HuH-7.5 (cell line): ENCODE results near the gene SIX5.
"Not testable (repeated sequence)": the region's sequence is repeated elsewhere in the genome, so short reads cannot be mapped to it uniquely, and the experiment has no call there.

Experiments
- DNase-seq: peaks from one replicate; pipeline ENCODE4 v3.0.0; 2011; ENCODE audit warnings: low spot score

Gene SIX5

DNA sequence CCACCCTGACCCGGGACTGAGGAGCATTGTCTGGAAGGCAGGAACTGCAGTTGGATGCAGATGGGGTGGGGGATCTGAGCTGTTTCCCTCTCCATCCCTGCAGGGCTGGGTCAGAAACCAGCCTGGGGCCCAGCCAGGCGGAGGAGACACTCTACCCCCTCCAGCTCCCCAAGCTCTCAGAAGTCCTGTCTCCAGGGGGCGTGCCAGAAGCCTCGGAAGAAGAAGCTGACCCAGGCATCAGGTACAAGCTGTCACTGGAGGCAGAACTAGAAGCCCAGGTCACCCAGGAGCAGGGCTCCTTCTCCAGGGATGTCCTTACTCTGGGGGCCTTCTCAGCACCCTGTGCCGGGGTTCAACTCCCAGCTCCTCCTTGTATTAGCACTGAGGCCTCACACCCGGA is 15.5 kb downstream of the SIX5 start:
- DNase-seq = no peak

DNA sequence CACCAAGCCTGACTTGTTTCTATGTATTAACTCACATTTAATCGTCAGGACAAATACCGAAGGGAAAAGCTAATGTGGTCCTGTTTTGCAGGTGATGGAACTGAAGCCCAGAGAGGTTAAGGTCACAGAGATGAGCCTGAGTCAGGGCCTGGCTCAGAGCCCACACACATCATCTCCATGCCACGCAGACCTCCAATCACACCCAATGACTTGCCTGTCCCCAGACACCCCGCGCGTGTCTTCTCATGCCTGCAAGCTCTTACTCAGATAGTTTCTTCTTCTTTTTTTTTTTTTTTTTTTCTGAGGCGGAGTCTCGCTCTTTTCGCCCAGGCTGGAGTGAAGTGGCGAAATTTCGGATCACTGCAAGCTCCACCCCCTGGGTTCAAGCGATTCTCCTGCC is 16.4 kb downstream of the SIX5 start:
- no peak for DNase-seq

DNA sequence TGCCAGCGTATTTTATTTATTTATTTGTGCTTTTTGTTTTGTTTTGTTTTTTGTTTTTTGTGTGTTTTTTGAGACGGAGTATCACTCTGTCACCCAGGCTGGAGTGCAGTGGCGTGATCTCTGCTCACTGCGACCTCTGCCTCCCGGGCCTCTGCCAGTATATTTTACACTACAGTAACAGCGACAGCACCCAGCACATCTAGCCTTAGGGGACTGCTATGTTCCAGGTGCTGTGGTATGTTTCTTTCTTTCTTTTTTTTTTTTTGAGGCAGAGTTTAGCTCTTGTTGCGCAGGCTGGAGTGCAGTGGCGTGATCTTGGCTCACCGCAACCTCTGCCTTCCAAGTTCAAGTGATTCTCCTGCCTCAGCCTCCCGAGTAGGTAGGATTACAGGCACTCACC is 17.6 kb downstream of the SIX5 start:
- DNase-seq = not testable (repeated sequence)

DNA sequence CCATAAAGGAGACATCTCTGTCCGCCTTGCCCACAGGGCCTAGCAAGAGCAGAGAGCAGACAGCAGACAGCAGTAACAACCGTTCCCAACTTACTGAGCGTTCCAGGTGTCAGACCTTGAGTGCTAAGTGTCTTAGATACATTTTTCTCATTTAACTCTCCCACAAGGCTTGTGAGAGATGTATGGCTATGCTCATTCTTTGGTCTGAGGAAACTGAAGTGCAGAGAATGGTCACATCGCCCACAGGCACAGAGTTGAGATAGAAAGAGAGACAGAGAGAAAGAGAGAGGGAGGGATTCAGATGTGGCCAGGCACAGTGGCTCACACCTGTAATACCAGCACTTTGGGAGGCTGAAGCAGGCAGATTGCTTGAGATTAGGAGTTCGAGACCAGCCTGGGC is 21.5 kb downstream of the SIX5 start:
- DNase-seq = no peak

DNA sequence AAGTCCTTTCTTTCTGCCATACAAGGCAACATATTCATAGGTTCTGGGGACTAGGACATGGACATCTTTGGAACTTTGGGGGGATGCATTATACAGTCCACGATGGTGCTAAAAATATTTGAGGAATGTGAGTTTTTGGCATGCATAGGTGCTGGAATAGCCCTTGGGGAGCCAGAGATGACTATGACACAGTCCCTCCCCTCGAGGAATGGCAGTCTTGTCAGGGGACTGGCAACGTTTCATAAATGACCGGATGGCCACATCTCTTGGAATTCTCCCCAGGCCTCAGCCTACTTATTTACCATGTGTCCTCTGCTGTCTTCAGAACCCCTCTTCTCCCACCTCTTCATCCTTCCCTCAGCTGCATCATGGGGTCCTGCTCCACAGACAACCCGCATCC is 22.2 kb downstream of the SIX5 start:
- no peak for DNase-seq

DNA sequence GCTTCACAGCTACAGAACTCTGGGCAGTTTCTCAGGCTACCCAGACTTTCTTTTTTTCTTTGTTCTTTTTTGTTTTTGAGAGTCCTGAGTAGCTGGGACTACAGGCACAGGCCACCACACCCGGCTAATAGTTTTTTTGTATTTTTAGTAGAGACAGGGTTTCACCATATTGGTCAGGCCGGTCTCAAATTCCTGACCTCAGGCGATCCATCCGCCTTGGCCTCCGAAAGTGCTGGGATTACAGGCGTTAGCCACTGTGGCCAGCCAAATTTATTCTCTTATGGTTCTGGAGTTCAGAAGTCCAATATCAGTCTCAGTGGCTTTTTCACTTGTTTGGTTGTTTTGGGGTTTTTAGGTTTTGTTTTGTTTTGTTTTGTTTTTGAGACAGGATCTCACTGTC is 23.4 kb downstream of the SIX5 start:
- no peak for DNase-seq

DNA sequence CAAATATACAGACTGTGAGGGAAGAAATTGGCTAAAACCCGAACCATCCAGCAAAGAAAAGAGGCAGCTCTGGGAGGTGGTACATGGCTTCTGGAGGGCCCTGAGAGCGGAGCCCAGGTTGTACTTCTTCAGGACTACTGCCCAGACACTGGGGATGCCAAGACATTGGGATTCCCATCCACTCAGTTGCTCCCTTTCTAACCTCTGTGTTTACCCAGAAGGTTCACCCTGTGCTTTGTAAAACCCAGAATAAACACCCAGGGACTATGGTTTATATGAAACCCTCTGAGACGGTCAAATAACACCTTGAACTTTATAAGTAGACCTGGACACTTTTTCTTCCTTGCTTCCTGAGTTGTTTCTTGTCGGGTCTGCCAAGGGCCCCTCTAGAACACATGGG is 26.1 kb downstream of the SIX5 start:
- DNase-seq = no peak

DNA sequence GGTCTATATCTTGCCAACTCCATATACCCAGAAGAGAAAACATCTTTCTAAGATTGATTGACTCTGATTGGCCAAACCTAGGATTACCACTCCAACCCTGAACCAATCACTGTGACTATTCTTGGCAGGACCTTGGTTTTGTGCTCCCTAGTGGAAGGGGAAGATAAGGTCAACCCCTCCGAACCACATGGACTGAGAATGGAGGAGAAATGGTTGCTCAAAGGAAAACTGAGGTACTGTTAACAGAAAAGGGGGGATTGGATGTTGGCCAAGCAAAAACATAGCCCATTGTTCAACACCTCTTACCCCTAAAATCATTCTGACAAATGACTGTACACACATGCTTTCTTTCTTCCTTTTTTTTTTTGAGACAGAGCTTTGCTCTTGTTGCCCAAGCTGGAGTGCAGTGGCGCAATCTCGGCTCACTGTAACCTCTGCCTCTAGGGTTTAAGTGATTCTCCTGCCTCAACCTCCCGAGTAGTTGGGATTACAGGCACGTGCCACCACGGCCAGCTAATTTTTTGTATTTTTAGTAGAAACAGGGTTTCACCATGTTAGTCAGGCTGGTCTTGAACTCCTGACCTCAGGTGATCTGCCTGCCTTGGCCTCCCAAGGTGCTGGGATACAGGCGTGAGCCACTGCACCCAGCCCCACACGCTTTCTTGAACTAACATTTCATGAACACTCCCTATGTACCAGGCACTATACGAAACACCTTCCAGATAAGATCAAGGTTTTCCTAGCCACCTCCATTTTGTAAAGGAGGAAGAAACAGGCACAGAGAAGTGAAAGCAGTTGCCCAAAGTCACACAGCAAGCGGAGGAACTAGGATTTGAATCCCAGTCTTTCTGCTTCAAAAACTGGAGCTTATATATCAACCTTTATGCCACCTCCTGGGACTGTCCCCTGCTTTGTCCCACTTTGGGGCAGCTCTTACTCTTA is 29.3 kb downstream of the SIX5 start:
- no peak for DNase-seq

DNA sequence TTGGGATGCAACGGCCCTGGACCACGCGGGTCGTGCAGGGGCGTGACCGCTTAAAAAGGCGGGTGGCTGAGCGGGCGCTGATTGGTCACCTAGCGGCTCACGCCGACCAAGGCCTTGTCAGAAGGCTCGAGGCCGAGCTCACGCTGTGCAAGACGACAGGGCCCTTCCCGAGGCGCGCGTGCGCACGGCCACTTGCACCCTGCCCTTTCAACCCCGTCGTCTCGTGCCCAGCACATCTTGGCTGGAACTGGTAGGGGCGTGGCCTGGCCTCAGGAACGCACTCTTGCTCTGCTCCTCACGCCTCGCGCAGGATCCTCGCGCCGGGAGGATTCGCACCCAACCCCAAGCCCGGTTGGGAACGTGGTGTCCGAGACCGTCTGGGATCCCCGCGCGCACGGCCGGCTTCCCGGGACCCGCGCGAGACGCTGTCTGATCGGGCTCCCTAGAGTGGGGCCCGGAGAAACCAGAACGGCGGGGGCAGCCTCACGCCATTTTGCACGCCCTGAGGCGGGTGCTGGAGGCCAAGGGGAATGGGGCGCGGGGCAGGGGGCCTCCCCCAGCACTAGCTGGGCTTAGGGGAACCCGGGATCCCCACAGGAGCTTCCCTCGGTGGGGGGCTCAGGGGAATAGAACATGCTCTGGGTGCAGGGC is 35.8 kb downstream of the SIX5 start, which contains the start of gene MEIOSIN:
Gene MEIOSIN, plus strand, starts transcription at position 280 of the 651 bp plus-strand sequence. CDS start 1,938 bp downstream, outside the sequence.
- no peak for DNase-seq

DNA sequence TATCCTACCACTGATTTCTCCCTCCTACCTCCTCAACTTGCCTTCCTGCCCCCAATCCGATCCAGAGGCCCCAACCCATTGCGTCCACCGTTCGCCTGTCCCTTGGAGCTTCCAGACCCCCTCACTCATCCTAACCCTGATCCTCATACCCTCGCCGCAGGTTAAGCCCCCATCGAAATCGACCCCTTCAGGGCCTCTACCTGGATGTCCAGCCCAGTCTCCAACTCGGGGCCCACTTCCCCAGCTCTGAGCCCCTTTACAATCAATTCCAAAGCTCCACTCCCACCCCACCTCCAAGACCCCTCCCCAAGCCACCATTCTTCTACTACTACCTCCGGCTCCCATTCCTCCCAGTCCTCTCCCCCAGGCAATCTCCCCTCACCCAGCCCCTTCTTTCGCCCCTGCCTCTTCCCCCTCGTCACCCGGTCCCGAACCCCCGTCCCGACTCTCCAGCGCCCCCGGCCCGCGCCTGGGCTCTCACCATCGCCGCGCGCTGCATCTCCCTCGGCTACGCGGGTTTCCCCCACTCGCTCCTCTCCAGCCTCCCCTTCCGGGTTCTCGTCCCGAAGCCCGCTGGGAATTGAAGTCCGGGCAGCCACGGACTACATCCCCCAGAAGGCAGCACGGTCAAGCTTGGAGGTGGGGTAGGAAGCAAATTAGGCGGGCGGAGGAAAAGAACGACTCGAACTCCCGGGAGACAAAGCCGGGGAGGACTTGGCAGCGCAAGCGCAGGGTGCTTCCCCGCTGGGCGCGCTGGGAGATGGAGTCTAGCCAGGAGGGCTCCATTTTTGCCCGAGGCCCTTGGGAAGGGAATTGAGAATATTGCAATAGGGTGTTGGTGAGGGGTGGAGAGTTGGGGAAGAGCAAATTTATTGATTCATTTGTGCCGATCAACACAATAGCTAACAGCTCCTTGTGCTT is 38.4 kb downstream of the SIX5 start, which contains the start of gene FBXO46:
Gene FBXO46, minus strand, starts transcription at position 529 of the 921 bp plus-strand sequence. CDS start 17,401 bp downstream, outside the sequence.
- DNase-seq = peak; percentile 91

DNA sequence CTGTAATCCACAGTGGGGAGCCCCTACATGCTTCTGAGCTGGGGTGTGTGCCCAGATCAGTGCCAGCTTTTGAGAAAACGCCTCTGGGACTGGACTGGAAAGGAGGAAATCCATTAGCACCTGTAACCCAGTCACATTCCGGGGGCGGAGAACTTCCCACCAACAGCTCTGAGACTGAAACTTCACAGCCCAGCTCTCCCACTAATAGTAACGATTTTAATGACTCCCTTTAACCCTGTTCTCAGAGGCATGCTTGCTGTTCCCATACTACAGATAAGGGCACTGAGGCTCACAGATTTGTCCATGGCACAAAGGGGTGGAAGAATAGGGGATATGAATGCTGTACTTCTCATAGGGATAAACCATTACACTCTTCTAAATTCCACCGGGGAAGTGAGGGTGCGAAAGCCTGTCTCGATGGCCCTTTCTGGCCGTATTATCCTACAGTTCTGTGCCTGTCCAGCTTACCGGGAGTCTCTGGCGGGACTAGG is 39.2 kb downstream of the SIX5 start:
- DNase-seq = peak; percentile 33

DNA sequence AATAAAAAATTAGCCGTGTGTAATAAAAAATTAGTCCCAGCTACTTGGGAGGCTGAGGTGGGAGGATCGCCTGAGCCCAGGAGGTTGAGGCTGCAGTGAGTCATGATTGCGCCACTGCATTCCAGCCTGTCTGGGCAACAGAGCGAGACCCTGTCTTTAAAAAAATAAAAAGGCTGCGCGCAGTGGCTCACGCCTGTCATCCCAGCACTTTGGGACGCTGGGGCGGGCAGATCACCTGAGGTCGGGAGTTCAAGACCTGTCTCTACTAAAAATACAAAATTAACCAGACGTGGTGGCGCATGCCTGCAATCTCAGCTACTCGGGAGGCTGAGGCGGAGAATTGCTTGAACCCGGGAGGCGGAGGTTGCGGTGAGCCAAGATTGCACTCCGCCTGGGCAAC is 40.4 kb downstream of the SIX5 start:
- DNase-seq = not testable (repeated sequence)

DNA sequence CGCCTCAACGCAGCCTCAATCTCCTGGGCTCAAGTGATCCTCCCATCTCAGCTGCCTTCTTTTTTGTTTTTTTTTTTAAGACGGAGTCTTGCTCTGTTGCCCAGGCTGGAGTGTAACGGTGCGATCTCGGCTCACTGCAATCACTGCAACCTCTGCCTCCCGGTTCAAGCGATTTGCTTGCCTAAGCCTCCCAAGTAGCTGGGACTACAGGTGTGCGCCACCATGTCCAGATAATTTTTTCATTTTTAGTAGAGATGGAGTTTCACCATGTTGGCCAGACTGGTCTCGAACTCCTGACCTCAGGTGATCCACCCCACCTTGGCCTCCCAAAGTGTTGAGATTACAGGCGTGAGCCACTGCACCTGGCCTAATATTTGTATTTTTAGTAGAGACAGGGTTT is 49.0 kb downstream of the SIX5 start:
- DNase-seq = not testable (repeated sequence)

DNA sequence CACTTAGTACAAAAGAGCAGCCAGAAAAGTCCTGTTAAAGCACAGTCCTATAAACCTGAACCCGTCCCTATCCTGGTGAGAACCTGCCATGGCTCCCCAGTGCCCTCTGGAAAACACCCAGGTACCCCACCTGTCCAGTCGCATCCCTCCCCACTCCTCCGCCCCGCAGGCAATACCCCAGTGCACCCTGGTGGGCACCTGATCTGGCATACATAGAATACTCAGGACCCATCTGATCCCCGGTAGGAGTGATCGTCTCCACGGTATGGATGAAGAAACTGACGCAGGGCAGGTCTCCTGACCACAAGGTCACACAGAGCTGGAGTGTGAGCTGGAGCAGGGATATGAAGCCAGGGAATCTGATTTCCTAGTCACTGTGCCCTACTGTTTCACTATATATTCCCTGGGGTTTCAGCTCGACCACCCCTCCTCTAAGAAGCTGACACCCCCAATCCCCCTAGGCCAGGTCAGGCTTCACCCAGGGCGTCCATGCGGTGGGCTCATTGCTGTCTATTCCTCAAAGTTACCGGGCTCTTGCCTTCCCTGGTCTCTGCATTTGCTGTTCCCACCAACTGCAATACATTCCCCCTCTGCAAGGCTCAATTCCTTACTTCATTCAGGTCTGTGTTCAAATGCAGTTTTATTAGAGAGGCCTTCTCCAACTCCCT is 50.9 kb downstream of the SIX5 start:
- no peak for DNase-seq

DNA sequence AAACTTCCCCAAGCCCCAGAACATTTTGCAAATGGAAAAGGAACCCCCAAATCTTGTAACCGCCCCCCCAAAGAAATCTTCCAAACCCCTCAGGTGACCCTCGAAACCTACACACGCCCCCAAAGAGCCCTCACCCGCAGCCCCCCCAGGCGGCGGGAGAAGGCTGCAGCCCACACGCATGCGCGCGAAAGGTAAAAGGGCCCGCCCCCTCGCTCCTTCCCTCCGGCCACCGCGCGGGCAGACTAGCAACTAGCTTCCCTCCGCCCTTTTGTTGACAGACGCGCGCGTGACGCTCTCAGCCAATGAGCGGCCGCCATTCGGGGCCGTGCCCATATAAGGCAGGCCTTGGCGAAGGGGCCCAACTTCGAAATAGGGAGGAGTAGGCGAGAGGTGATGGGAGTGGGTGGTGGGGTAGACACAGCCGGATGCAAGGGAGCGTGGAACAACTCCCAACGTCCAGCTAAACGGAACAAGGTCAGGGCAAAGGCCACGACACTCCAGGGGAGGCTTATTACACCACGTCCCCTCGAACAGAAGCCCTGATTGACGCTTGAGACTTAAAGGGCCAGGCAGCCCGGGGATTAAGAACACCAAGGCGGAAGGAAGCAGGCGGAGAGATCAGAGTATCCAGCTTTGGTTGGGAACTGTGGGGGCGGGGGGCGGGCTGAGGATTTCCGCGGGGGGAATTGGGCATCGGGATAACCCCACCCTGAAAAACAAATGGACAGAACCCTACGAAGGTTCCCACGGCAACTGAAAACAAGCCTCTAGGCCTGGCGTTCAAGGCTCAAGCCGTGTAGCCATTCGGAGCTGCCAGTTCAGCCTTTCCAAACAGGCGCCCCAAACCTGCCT is 51.7 kb downstream of the SIX5 start:
- DNase-seq = peak; percentile 96

DNA sequence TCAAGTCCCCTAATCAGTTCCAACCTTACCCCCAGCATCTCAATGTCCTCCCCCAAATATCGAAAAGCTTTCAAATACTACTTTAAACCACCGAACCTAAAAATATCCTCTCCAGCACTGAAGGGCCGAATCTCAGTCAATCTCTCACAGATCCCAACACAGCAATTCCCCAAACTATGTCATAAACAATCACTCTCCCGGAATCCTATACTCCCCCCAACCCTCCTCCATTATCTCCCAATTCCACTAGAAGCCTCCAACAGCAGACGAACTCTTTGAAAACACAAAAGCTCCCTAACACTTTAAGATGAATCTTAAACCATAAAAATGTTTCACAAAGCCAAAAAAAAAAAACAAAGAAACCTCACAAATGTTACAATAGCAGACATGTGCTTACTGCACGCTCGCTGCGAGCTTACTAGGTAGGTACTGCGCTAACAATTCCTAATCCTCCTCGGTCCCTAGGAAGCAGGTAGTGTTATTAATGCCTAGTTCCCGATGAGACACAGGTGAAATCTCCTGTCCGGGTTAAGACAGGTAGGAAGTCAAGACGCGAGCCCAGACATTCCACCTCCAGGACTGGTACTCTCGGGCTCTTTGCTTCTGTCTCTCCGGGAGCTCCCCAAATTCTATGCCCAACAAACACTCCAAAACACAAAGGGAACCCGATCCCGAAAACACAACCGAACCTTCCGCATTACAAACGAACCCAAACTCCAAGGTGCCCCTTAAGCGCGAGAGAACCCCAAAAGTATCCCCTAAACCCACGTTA is 52.5 kb downstream of the SIX5 start:
- DNase-seq = peak; percentile 57

DNA sequence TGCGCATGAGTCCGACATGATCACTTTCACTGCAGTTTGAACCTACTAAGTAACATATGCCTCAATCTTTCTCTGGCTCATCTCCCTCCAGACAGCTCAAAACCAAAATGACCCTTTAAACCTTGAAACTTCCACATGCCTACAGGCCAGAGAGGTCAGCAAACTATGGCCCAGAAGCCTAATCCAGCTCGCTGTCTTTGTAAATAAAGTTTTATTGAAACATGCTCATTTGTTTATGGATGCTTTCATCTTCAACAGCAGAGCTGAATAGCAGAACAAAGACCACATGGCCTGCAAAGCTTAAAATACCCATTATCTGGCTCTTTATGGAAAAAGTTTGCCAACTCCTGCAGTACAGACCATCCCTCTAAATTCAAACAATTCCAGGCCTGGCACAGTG is 53.9 kb downstream of the SIX5 start:
- DNase-seq = no peak
